ENCODE data around the gene IL25. TPM values are rescaled to one million over a fixed set of nuclear protein-coding genes. Genes with fewer than 3 reads are reported as not detected.
"Not testable (repeated sequence)": the region's sequence is repeated elsewhere in the genome, so short reads cannot be mapped to it uniquely, and the experiment has no call there.

Gene IL25
- total RNA-seq, 1 donor from 2014 or later, result not detected

- H3K4me3 Mint-ChIP-seq, result no peak overlapping the region
- no peak overlapping the region for H3K27ac Mint-ChIP-seq (ENCODE audit: unreplicated experiment)
- H3K36me3 Mint-ChIP-seq (ENCODE audit: low read depth), result no peaks in the 10 kb centered on the region
- H3K27me3 Mint-ChIP-seq (ENCODE audit: low read depth), result peaks cover 11% of the 10 kb centered on the region
- no peak for DNase-seq (ENCODE audit: low read depth, low spot score)
- H3K4me1 Mint-ChIP-seq, result no peaks in the 10 kb centered on the region
- H3K9me3 Mint-ChIP-seq, result peaks cover 3% of the 10 kb centered on the region
- no peak for TF ChIP-seq CTCF (conservative IDR thresholded peaks at IDR 0.05)
Measured at GRCh38 chr14:23396126-23396525, 23.5 kb downstream of the IL25 start.

DNA sequence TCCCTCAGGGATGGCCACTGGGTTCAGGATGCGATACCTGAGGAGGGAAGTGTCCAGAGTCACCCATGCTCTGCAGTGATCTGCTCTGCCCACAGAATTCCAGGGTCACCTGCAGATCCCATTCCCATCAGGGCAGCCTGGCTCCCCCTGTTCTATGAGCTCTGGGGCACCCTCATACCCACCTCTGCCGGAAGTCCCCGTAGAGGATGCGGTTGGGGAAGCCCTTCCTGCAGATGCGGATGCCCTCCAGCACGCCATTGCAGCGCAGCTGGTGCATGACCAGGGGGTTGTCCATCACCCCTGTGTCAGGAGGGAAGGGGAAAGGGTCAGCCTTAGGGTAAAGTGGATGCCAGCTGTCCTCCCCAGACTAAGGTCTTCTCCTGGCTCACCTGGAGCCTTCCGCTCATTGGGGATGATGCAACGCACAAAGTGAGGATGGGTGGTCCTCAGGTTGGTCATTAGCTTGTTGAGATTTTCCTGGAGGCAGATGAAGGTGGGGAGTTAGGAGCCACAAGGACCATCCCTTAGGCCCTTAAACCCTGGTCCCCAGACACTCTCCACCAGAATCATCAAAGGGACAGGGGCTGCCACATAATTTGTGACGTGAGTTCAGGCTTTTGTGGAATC is 24.3 kb downstream of the IL25 start:
- H3K27ac Mint-ChIP-seq (ENCODE audit: unreplicated experiment), result no peak overlapping the region
- H3K27me3 Mint-ChIP-seq (ENCODE audit: low read depth), result peaks cover 14% of the 10 kb centered on the region
- no peaks in the 10 kb centered on the region for H3K4me1 Mint-ChIP-seq
- H3K9me3 Mint-ChIP-seq, result peaks cover 3% of the 10 kb centered on the region
- no peak for TF ChIP-seq CTCF (conservative IDR thresholded peaks at IDR 0.05)
- no peaks in the 10 kb centered on the region for H3K36me3 Mint-ChIP-seq (ENCODE audit: low read depth)
- no peak overlapping the region for H3K4me3 Mint-ChIP-seq
- no peak for DNase-seq (ENCODE audit: low read depth, low spot score)

DNA sequence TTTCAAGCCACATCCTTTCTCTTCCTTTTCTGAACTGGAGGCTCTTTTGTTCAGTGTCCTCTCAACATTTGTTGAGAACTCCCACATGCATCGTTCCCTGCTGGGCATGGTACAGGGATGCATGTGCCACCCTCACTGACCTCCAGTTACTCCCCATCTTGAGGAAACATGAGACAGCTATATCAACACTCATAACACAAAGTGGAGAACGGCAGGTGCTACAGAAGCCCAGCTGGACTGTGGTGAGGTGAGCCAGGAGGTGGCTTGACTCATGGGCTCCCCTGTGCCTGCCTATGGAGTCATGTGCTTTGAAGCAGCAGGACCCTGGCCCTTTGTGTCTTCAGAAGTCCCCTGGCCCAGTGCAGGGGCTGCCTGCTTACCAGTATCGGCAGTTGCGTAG is 25.7 kb downstream of the IL25 start:
- Mint-ChIP-seq H3K4me1 (no peaks in the 10 kb centered on the region), H3K4me3 (no peak overlapping the region), H3K27ac (ENCODE audit: unreplicated experiment) (peak overlapping the region; percentile 67), H3K36me3 (ENCODE audit: low read depth) (no peaks in the 10 kb centered on the region), H3K27me3 (ENCODE audit: low read depth) (peaks cover 16% of the 10 kb centered on the region), H3K9me3 (peaks cover 3% of the 10 kb centered on the region)
- no peak for TF ChIP-seq CTCF (conservative IDR thresholded peaks at IDR 0.05)
- no peak for DNase-seq (ENCODE audit: low read depth, low spot score)

GRCh38 chr14:23399136-23399535 is 26.5 kb downstream of the IL25 start:
- TF ChIP-seq CTCF (conservative IDR thresholded peaks at IDR 0.05), result no peak
- Mint-ChIP-seq H3K4me1 (no peaks in the 10 kb centered on the region), H3K27me3 (ENCODE audit: low read depth) (peaks cover 19% of the 10 kb centered on the region), H3K9me3 (no peaks in the 10 kb centered on the region), H3K4me3 (no peak overlapping the region), H3K36me3 (ENCODE audit: low read depth) (no peaks in the 10 kb centered on the region), H3K27ac (ENCODE audit: unreplicated experiment) (no peak overlapping the region)
- DNase-seq (ENCODE audit: low read depth, low spot score), result no peak

DNA sequence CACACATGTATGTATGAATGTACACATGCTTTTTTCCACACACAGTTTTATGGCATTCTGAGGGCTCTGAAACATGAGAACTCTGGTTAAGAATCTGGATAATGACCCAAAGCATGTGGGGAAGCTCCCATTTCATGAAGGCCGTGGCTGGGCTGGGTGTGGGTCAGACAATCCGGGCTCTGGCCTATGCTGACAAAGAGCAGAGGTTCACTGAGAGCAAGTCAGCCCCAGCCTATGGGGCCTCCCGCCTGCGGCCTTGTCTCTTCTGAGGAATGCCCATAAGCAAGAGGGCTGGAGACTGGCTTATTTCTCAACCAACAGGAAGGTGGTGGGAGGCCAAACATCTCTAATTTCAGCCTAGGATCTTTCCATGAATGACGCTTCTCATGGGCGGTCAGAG is 27.0 kb downstream of the IL25 start:
- no peak for TF ChIP-seq CTCF (conservative IDR thresholded peaks at IDR 0.05)
- H3K27me3 Mint-ChIP-seq (ENCODE audit: low read depth), result peaks cover 19% of the 10 kb centered on the region
- no peak overlapping the region for H3K27ac Mint-ChIP-seq (ENCODE audit: unreplicated experiment)
- H3K9me3 Mint-ChIP-seq, result no peaks in the 10 kb centered on the region
- H3K4me1 Mint-ChIP-seq, result no peaks in the 10 kb centered on the region
- no peaks in the 10 kb centered on the region for H3K36me3 Mint-ChIP-seq (ENCODE audit: low read depth)
- DNase-seq (ENCODE audit: low read depth, low spot score), result no peak
- H3K4me3 Mint-ChIP-seq, result no peak overlapping the region

DNA sequence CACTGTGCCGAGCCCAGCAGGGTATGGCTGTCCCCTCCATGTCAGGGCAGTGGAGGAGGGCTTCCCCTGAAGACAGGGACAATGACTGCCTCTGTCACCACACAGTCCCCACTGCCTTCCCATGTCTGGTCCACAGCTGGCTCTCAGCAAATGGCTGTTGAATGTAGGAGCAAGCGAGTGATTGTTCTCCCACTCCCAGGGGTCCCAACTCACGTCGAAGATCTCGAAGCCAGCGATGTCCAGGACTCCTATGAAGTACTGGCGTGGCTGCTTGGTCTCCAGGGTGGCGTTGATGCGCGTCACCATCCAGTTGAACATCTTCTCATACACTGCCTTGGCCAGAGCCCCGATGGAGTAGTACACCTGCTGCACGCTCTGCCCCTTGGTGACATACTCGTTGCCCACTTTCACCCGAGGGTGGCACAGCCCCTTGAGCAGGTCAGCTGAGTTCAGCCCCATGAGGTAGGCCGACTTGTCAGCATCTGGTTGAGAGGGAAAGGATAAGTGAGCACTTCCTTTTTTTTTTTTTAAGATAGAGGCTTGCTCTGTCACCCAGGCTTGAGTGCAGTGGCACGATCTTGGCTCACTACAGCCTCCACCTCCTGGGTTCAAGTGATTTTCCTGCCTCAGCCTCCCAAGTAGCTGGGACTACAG is 28.0 kb downstream of the IL25 start:
- H3K36me3 Mint-ChIP-seq (ENCODE audit: low read depth); H3K4me1 Mint-ChIP-seq; DNase-seq (ENCODE audit: low read depth, low spot score); H3K4me3 Mint-ChIP-seq; H3K27ac Mint-ChIP-seq (ENCODE audit: unreplicated experiment); H3K9me3 Mint-ChIP-seq: not testable (repeated sequence)
- H3K27me3 Mint-ChIP-seq (ENCODE audit: low read depth), result peaks cover 24% of the 10 kb centered on the region
